Stimulated activated CD8-positive, alpha-beta memory T cell treated with anti-CD3 and anti-CD28 coated beads, Interleukin-15, amount 100 ng/mL, for 4 hours (primary cell): Measurements from ENCODE around the gene ARL8B.

ENCODE experiments used
- DNase-seq, 2 donors: peaks; one replicate each; pipeline ENCODE4 v3.0.0-alpha.2; 2020; ENCODE audit warnings: low read depth in 2 of 2

ARL8B gene

GRCh38 chr3:5205165-5205941 is 83.3 kb downstream of the ARL8B start:
- no peak for DNase-seq

DNA sequence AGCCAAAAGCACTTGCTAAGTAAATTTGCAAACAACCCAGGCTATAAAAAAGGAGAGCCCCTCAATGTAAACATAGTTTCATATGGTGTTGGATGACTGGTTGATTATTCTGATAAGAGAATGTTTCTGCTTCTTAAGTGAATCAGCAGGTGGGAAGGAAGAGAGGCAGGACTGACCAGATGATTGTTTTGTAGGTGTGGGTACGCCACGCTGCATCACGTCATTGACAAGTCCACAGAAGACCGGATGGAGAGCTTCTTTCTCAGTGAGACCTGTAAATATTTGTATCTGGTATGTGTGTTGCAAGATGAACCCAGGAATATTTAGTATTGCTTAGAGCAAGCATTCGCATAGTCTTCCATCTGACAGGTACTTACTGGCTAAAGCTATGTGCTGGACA is 88.8 kb downstream of the ARL8B start:
- DNase-seq: no peak

DNA sequence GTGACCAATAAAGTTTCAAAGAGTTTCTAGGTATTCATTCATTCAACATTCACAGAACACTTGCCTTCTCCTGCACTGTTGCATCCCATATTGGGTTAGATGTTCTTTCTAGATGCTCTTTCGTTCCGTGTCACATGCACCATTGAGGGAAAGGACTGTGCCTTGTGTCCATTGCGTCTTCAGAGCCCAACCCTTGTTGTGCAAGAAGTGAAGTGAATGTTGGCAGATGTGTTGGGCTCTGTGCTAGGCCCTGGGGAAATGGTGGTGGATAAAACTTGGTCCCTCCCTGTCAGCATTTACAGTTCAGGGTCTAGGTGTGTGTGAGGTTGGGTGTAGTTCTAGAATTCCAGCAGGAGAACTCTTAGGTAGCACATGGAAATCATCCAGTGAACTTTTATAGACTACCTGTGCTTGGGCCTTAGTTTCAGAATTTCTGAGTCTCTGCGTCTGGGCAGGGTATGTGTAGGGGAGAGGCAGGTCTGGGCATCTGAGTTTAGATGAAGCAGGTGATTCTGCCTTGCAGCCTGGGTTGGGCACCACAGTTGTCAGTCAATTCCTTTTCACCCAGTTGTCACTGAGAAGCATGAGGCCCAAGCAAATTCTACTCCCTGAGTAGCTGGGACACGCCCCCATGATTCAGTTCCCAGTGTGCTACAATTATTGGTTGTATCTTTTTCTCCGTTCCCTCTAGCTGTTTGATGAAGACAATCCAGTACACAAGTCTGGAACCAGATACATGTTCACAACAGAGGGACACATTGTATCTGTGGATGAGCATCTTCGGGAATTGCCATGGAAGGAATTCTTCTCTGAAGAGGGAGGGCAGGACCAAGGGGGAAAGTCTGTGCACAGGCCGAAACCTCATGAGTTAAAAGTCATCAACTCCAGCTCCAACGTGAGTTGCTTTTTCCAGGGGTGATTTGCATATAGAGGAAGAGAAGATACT is 90.8 kb downstream of the ARL8B start:
- DNase-seq: no peak

- no peak for DNase-seq
These were observed 91.5 kb downstream of the ARL8B start for GRCh38 chr3:5213574-5213966.

GRCh38 chr3:5214352-5214751 is 92.3 kb downstream of the ARL8B start:
- DNase-seq: no peak

GRCh38 chr3:5217824-5218595 is 95.9 kb downstream of the ARL8B start:
- no peak for DNase-seq

DNA sequence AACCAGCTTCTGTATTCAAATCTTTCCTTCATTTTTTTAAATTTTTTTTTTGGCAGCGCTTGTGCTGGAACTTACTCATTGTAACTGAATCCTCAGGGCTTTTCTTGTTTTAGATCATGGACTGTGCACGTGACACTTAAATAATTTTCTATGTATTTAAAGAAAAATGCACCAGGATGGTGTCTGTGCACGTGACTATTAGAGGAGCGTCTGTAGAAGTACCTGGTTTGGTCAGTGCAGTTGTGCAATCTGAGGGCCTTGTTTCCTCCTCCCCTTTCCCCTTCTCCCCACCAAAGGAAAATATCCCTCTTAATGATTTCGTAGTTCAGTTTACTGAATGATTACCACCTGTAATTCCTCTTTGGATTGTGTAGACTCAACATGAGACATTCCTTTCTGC is 96.7 kb downstream of the ARL8B start:
- no peak for DNase-seq

- no peak for DNase-seq
These were observed 97.1 kb downstream of the ARL8B start for GRCh38 chr3:5219216-5219615.

DNA sequence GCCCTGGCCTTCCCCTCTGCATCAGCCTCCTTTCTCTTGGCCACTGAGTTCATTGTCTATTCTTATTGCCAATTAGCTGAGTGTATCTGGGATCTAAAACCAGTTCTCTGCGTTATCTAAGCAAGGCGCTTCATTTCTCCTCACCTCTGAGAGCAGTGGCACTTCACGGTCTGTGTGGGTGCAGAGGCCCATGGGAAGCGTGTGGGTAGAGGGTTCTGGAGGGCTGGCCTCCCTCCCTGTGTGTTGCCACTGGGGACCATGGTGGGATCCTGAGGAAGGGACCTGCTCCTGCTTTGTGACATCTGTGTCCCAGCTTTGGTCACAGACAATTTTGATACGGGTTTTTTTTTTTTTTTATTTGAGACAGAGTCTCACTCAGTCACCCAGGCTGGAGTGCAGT is 98.1 kb downstream of the ARL8B start:
- no peak for DNase-seq

- no peak for DNase-seq
These were observed 98.8 kb downstream of the ARL8B start for GRCh38 chr3:5220667-5221431.

- DNase-seq: no peak
These were observed 99.6 kb downstream of the ARL8B start for GRCh38 chr3:5221701-5222100.

- DNase-seq: no peak
These were observed 100.4 kb downstream of the ARL8B start for GRCh38 chr3:5222283-5223005.

DNA sequence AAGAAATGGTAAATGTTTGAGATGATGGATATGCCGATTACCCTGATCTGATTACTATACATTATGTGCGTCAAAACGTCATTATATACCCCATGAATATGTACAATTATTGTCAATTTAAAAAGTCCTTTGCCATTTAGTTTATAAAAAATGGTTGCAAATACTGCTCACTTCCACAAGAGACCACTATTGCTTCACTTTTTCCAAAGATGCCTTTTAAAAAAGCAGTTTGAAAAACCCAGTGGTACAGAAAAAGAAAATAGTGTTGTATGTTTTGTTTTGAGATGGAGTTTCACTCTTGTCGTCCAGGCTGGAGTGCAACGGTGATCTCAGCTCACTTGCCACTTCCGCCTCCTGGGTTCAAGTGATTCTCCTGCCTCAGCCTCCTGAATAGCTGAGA is 104.7 kb downstream of the ARL8B start:
- DNase-seq: no peak

DNA sequence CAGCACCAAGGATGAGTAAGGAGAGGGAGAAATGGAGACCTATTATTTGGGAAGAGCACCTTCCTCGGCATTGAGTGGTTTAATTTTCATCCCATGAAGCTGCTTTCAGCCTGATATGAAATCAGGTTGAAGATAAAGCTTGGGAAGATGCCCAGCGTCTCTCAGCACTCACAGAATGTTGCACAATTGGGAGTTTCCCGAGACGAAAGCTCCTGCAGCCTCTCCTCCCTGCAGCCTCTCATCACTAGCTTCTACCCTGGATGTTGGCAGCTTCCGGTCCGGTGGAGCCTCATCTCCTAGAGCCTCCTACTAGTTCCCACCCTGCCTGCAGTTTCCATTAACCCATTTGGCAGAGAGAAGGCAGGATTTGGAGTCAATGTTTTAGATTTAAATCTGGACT is 105.7 kb downstream of the ARL8B start:
- DNase-seq: no peak

DNA sequence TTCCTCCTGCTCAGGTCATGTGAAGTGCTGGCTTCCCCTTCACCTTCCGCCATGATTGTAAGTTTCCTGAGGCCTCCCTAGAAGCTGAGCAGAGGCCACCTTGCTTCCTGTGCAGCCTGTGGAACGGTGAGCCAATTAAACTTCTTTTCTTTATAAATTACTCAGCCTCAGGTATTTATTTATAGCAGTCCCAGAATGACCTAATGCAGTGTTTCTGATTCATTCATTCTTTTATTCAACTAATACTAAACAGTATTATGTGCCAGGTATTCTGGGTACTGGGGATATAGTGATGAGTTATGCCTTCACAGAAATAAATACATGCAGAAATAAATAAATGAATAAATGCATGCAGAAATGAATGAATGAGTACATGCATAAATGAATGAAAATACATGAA is 107.3 kb downstream of the ARL8B start:
- no peak for DNase-seq
